Ishikawa (cell line): ENCODE measurements around the gene A1BG.

Experiments used
- EP300 ChIP-seq: IDR thresholded peaks from 2 replicates; pipeline ENCODE4 v1.6.1; 2012; ENCODE audit warnings: borderline replicate concordance
- FOXM1 ChIP-seq: IDR thresholded peaks from 2 replicates; pipeline ENCODE4 v1.6.1; 2012; ENCODE audit warnings: low read depth, borderline replicate concordance
- REST ChIP-seq: IDR thresholded peaks from 2 replicates; pipeline ENCODE4 v1.6.1; 2012; ENCODE audit warnings: low read depth, mild to moderate bottlenecking

GRCh38 chr19:58346961-58347929 is 6.0 kb downstream of the A1BG start:
- TF ChIP-seq REST (0 out of 2 replicates have a peak, but pooled peaks have one; percentile 15), EP300 (no peak), FOXM1 (no peak)
